ENCODE data around the gene CYBRD1. TPM values are rescaled to one million over a fixed set of nuclear protein-coding genes. Genes with fewer than 3 reads are reported as not detected.
A peak's percentile ranks its signal among the peaks of the same experiment; 100 is the strongest.

CYBRD1 gene
- total and polyA plus RNA-seq, 8 donors = 12.2 to 150 (median 45.9) TPM

DNA sequence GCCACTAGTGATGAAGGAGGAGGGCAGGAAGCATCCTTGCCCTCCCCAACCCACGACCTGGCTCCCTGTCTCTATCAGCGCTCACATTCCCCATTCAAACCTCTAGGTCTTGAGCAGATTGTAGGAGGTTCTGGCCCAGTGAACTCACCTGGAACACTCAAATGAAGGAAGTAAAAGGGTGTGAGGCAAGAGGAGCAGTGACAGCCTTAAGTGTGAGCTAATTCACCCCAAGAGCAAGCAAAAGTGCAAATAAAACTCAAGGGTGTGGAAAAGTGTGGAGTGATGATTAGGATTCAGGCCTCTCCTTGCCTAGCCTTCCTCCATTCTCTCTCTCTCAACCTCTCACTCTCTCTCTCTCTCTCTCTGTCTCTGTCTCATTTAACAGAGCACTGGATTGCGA lies 41.0 kb downstream of the CYBRD1 start:
- TF ChIP-seq POLR2AphosphoS5 (IDR thresholded peaks at IDR 0.05) (no peak), EP300 (IDR thresholded peaks at IDR 0.05) (no peak), POLR2A (IDR thresholded peaks at IDR 0.05) (no peak)
- TF ChIP-seq, protein P1, sequence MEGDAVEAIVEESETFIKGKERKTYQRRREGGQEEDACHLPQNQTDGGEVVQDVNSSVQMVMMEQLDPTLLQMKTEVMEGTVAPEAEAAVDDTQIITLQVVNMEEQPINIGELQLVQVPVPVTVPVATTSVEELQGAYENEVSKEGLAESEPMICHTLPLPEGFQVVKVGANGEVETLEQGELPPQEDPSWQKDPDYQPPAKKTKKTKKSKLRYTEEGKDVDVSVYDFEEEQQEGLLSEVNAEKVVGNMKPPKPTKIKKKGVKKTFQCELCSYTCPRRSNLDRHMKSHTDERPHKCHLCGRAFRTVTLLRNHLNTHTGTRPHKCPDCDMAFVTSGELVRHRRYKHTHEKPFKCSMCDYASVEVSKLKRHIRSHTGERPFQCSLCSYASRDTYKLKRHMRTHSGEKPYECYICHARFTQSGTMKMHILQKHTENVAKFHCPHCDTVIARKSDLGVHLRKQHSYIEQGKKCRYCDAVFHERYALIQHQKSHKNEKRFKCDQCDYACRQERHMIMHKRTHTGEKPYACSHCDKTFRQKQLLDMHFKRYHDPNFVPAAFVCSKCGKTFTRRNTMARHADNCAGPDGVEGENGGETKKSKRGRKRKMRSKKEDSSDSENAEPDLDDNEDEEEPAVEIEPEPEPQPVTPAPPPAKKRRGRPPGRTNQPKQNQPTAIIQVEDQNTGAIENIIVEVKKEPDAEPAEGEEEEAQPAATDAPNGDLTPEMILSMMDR (IDR thresholded peaks at IDR 0.05) = no peak
- Histone ChIP-seq H3K4me3 (no peak overlapping the region), H3K36me3 (no peaks in the 10 kb centered on the region), H3K27me3 (no peaks in the 10 kb centered on the region), H3K4me1 (peaks cover 0 to 7% (median 3%) of the 10 kb centered on the region in 4 donors), H3K27ac (no peak overlapping the region), H3K9me3 (no peaks in the 10 kb centered on the region)
- 75 to 92% (median 89%) methylated on average over 3 of the region's 3 CpGs for WGBS, 5 donors
- intact Hi-C loops (cut with DNase I; ENCODE audit: low total_unique reads) = no loop called here
- no peak for DNase-seq

DNA sequence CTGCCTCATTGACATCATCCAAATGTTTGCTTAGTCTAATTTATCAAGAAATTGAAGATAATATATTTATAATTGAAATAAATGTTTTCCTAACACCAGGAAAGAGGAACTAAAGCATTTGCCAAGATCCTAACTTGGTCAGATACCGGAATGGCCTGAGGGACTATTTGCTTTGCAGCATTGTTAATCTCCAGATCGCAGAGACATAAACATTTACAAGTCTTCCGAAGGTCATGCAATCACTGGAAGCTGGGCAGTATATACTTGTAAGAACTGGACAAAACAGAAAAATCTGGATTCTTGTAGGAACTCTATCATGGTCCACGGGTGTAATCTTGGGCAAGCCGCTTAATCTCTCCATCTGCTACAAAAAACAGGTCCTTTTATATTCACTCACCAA lies 42.2 kb downstream of the CYBRD1 start:
- WGBS, 5 donors = 15 to 49% (median 29%) methylated on average over 5 of the region's 5 CpGs
- no peaks in the 10 kb centered on the region for H3K9me3 ChIP-seq
- TF ChIP-seq POLR2AphosphoS5 (IDR thresholded peaks at IDR 0.05) = peak in 2 of 3 donors; percentile 13 to 52
- TF ChIP-seq POLR2A (IDR thresholded peaks at IDR 0.05) = no peak
- no peaks in the 10 kb centered on the region for H3K36me3 ChIP-seq
- DNase-seq = peak in 1 of 2 donors; percentile 34
- peaks cover 0 to 7% (median 3%) of the 10 kb centered on the region in 4 donors for H3K4me1 ChIP-seq
- no peak overlapping the region for H3K27ac ChIP-seq
- H3K27me3 ChIP-seq = no peaks in the 10 kb centered on the region
- intact Hi-C loops (cut with DNase I; ENCODE audit: low total_unique reads) = no loop called here
- H3K4me3 ChIP-seq = no peak overlapping the region

DNA sequence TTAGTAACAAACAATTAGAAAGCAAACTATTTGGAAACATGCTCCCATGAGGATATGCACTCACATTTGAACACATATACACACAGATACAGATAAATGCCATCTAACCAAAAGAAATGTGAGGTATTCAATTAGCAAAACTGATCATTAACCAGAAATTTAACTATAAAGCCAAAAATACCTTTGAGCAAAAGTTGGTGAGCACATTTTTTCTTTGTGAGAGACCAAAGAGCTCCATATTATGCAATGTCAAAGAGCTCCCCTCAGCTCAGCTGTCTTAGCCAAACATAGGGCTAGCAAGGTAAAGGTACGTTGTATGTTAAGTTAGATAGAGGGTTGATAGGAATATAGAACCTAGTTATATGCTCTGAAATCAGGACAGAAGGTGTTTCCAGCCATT lies 43.8 kb downstream of the CYBRD1 start:
- intact Hi-C loops (cut with DNase I; ENCODE audit: low total_unique reads) = no loop called here
- no peak for DNase-seq
- Histone ChIP-seq H3K4me1 (peaks cover 0 to 7% (median 3%) of the 10 kb centered on the region in 4 donors), H3K9me3 (no peaks in the 10 kb centered on the region), H3K27ac (no peak overlapping the region), H3K36me3 (no peaks in the 10 kb centered on the region), H3K4me3 (no peak overlapping the region), H3K27me3 (no peaks in the 10 kb centered on the region)
- 0 to 16% (median 3%) methylated on average over 1 of the region's 1 CpG for WGBS, 5 donors
- TF ChIP-seq POLR2A (IDR thresholded peaks at IDR 0.05) (no peak), POLR2AphosphoS5 (IDR thresholded peaks at IDR 0.05) (no peak), EP300 (IDR thresholded peaks at IDR 0.05) (no peak)
- TF ChIP-seq, protein P1 (IDR thresholded peaks at IDR 0.05) = no peak

DNA sequence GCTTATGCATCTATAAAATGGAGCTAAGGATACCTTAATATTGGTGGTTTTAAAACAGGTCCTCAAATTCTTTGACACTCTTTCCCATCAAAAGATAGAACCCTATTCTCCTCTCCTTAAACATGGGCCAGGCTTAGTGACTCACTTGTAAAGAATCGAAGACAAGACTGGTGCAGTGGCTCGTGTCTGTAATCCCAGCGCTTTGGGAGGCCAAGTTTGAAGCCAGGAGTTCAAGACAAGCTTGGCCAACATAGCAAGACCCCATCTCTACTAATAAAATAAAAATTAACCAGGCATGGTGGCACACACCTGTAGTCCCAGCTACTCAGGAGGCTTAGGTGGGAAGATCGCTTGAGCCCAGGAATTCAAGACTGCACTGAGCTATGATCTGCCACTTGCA lies 44.5 kb downstream of the CYBRD1 start:
- intact Hi-C loops (cut with DNase I; ENCODE audit: low total_unique reads) = no loop called here
- Histone ChIP-seq H3K4me1 (peaks cover 0 to 7% (median 3%) of the 10 kb centered on the region in 4 donors), H3K27me3 (no peaks in the 10 kb centered on the region), H3K36me3 (no peaks in the 10 kb centered on the region), H3K4me3 (no peak overlapping the region), H3K27ac (no peak overlapping the region), H3K9me3 (no peaks in the 10 kb centered on the region)
- no peak for TF ChIP-seq POLR2AphosphoS5 (IDR thresholded peaks at IDR 0.05)
- TF ChIP-seq EP300 (IDR thresholded peaks at IDR 0.05) = no peak
- no peak for TF ChIP-seq POLR2A (IDR thresholded peaks at IDR 0.05)
- 88 to 98% (median 95%) methylated on average over 4 of the region's 4 CpGs for WGBS, 5 donors
- no peak for DNase-seq

DNA sequence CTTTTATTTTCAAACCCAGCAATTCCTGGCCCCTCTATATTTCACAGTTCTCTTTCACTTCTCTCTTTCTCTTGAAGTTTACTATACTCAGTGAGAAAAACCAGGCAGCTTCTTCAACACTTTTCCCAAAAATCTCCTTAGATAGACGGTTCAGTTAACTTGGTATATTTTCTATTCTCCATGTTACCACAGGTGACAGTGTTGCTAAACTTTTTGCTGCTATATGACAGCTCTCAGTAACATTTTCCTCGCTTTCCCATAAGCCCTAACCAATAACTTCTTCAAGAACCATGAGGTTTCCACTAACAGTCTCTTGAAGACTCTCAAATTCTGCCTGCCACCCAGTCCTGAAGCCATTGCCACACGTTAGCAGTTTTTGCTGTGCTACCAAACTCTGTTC lies 45.8 kb downstream of the CYBRD1 start:
- Histone ChIP-seq H3K27ac (no peak overlapping the region), H3K4me1 (peaks cover 0 to 7% (median 3%) of the 10 kb centered on the region in 4 donors), H3K4me3 (no peak overlapping the region), H3K36me3 (no peaks in the 10 kb centered on the region), H3K9me3 (no peaks in the 10 kb centered on the region), H3K27me3 (no peaks in the 10 kb centered on the region)
- intact Hi-C loops (cut with DNase I; ENCODE audit: low total_unique reads) = no loop called here
- DNase-seq = no peak
- TF ChIP-seq, protein P1 (IDR thresholded peaks at IDR 0.05) = no peak
- TF ChIP-seq EP300 (IDR thresholded peaks at IDR 0.05) = no peak
- TF ChIP-seq POLR2AphosphoS5 (IDR thresholded peaks at IDR 0.05) = no peak
- no peak for TF ChIP-seq POLR2A (IDR thresholded peaks at IDR 0.05)
- 41 to 78% (median 68%) methylated on average over 3 of the region's 3 CpGs for WGBS, 5 donors
